ENCODE results near the gene GAGE10. TPM values are rescaled to one million over a fixed set of nuclear protein-coding genes. Genes with fewer than 3 reads are reported as not detected.

The GAGE10 gene
- total and polyA plus RNA-seq, 4 donors = not detected

DNA sequence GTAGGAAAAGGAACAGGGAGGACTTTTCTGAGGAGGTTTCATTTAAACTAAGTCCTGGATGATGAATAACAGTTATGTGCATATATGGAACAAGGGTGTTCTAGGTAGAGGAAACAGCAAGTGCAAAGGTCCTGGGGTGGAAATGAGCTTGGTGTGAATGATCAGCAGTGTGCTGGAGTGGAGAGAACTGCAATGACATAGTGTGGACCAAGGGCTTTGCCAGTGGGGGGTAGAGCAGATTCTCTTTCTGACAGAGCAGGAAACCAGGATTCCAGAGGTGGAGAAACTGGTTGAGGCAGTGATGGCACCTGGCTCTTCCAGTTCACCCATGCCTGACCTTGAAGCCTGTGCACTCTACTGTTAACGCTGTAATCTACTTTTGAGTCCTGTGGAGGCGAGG lies 32.1 kb upstream of the GAGE10 start:
- Histone ChIP-seq H3K9me3 (ENCODE audit: control insufficient read depth in 4 of 4, insufficient read depth in 3 of 4, low read length in 3 of 4) (peaks cover 0 to 3% (median 0%) of the 10 kb centered on the region in 4 donors), H3K27ac (ENCODE audit: low read depth in 1 of 2, low read length in 1 of 2) (no peak overlapping the region), H3K27me3 (ENCODE audit: control insufficient read depth in 3 of 3, insufficient read depth in 3 of 3, low read length in 2 of 3) (no peaks in the 10 kb centered on the region), H3K9ac (ENCODE audit: insufficient read depth in 1 of 2, low read length in 2 of 2) (no peak overlapping the region), H3K4me3 (no peak overlapping the region), H3K36me3 (ENCODE audit: control insufficient read depth in 4 of 4, insufficient read depth in 4 of 4, low read length in 4 of 4) (no peaks in the 10 kb centered on the region), H3K4me1 (ENCODE audit: control insufficient read depth in 5 of 5, insufficient read depth in 5 of 5, low read length in 5 of 5) (peaks cover 0 to 9% (median 6%) of the 10 kb centered on the region in 5 donors)
- no peak for ATAC-seq (ENCODE audit: insufficient read depth, low FRiP score)
- TF ChIP-seq, protein P1, sequence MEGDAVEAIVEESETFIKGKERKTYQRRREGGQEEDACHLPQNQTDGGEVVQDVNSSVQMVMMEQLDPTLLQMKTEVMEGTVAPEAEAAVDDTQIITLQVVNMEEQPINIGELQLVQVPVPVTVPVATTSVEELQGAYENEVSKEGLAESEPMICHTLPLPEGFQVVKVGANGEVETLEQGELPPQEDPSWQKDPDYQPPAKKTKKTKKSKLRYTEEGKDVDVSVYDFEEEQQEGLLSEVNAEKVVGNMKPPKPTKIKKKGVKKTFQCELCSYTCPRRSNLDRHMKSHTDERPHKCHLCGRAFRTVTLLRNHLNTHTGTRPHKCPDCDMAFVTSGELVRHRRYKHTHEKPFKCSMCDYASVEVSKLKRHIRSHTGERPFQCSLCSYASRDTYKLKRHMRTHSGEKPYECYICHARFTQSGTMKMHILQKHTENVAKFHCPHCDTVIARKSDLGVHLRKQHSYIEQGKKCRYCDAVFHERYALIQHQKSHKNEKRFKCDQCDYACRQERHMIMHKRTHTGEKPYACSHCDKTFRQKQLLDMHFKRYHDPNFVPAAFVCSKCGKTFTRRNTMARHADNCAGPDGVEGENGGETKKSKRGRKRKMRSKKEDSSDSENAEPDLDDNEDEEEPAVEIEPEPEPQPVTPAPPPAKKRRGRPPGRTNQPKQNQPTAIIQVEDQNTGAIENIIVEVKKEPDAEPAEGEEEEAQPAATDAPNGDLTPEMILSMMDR (IDR thresholded peaks at IDR 0.05; ENCODE audit: control extremely low read depth, extremely low read depth) = no peak
- DNase-seq = no peak
- 74 to 92% methylated on average over 2 of the region's 2 CpGs for WGBS, 2 donors

DNA sequence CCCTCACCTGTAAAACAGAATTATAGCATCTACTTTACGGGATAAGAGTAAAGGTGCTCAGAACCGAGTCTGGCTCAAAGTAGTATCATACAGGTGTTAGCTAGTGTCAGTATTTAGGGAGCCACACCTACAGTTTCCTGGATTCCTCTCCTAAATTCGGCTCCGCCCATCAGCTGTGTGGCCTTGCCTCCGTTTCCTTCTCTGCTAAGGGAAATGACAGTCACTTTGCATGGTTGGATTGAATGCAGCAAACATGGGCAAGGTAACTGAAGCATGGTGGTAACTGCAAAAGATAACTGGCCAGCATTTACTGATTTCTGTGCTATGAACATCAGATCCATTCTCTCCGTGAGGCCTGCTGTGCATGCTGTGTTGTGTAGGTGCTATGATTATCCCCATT lies 31.0 kb upstream of the GAGE10 start:
- no peaks in the 10 kb centered on the region for H3K27me3 ChIP-seq (ENCODE audit: control insufficient read depth in 3 of 3, insufficient read depth in 3 of 3, low read length in 2 of 3)
- no peaks in the 10 kb centered on the region for H3K36me3 ChIP-seq (ENCODE audit: control insufficient read depth in 4 of 4, insufficient read depth in 4 of 4, low read length in 4 of 4)
- peak overlapping the region in 1 of 2 donors; percentile 31 for H3K27ac ChIP-seq (ENCODE audit: low read depth in 1 of 2, low read length in 1 of 2)
- WGBS, 2 donors = 52 to 53% methylated on average over 6 of the region's 6 CpGs
- no peak overlapping the region for H3K9ac ChIP-seq (ENCODE audit: insufficient read depth in 1 of 2, low read length in 2 of 2)
- ATAC-seq (ENCODE audit: insufficient read depth, low FRiP score) (no peak), DNase-seq (no peak)
- H3K9me3 ChIP-seq (ENCODE audit: control insufficient read depth in 4 of 4, insufficient read depth in 3 of 4, low read length in 3 of 4) = peaks cover 0 to 3% (median 0%) of the 10 kb centered on the region in 4 donors
- no peak overlapping the region for H3K4me3 ChIP-seq
- peaks cover 0 to 11% (median 6%) of the 10 kb centered on the region in 5 donors for H3K4me1 ChIP-seq (ENCODE audit: control insufficient read depth in 5 of 5, insufficient read depth in 5 of 5, low read length in 5 of 5)
- TF ChIP-seq, protein P1 (IDR thresholded peaks at IDR 0.05; ENCODE audit: control extremely low read depth, extremely low read depth) = no peak

DNA sequence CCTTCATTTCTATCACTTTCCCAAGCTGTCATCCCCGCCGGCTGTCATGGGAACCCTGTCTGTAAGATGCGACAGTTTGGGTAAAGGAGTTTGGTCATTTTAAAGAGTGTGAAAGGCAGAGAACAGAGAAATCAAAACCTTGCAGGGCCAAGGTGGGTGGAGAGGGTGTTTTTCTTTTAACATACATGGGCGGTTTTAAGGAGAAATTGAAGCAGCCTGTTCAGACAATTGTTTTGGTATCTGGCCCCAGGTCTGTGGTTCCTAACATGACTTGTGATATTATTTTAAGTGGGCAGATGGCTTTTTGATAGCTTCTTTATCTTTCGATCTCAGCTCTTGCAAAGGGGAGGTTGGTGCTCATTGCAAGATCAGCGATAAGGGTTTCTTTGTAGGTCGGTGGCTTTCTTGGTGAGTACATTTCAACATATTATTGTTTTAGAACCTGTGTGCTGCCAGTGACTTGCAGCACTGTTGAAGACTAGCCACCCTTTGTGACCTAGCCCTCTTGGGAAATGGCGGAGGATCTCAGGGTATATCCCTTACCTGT lies 30.2 kb upstream of the GAGE10 start:
- 56 to 77% methylated on average over 8 of the region's 8 CpGs for whole genome bisulfite sequencing, 2 donors
- TF ChIP-seq, protein P1 (IDR thresholded peaks at IDR 0.05; ENCODE audit: control extremely low read depth, extremely low read depth) = no peak
- peaks cover 0 to 11% (median 6%) of the 10 kb centered on the region in 5 donors for H3K4me1 ChIP-seq (ENCODE audit: control insufficient read depth in 5 of 5, insufficient read depth in 5 of 5, low read length in 5 of 5)
- no peak overlapping the region for H3K4me3 ChIP-seq
- DNase-seq = no peak
- no peaks in the 10 kb centered on the region for H3K36me3 ChIP-seq (ENCODE audit: control insufficient read depth in 4 of 4, insufficient read depth in 4 of 4, low read length in 4 of 4)
- H3K27ac ChIP-seq (ENCODE audit: low read depth in 1 of 2, low read length in 1 of 2) = no peak overlapping the region
- H3K9me3 ChIP-seq (ENCODE audit: control insufficient read depth in 4 of 4, insufficient read depth in 3 of 4, low read length in 3 of 4) = peaks cover 0 to 3% (median 0%) of the 10 kb centered on the region in 4 donors
- no peak for ATAC-seq (ENCODE audit: insufficient read depth, low FRiP score)
- H3K27me3 ChIP-seq (ENCODE audit: control insufficient read depth in 3 of 3, insufficient read depth in 3 of 3, low read length in 2 of 3) = no peaks in the 10 kb centered on the region
- no peak overlapping the region for H3K9ac ChIP-seq (ENCODE audit: insufficient read depth in 1 of 2, low read length in 2 of 2)

DNA sequence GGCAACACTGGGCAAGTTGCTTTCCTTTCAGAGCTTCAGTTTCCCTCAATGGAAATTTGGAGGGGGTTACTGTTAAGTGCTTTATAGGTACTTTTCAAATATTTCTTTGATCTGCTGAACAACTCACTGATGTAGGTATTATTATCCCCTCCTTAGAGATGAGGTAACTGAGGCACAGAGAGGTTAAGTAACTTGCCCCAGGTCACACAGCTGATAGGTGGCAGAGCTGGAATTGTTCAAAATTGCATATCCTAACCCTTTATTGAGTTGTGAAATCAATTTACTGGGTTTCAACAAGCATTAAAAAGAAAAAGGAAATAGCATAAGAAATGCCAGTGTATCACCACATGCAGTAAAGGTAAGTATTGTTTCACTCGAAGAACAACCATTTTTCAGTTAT lies 27.2 kb upstream of the GAGE10 start:
- TF ChIP-seq, protein P1 (IDR thresholded peaks at IDR 0.05; ENCODE audit: control extremely low read depth, extremely low read depth) = no peak
- Histone ChIP-seq H3K4me1 (ENCODE audit: control insufficient read depth in 5 of 5, insufficient read depth in 5 of 5, low read length in 5 of 5) (peaks cover 0 to 6% (median 4%) of the 10 kb centered on the region in 5 donors), H3K27me3 (ENCODE audit: control insufficient read depth in 3 of 3, insufficient read depth in 3 of 3, low read length in 2 of 3) (no peaks in the 10 kb centered on the region), H3K4me3 (no peak overlapping the region), H3K9ac (ENCODE audit: insufficient read depth in 1 of 2, low read length in 2 of 2) (no peak overlapping the region), H3K27ac (ENCODE audit: low read depth in 1 of 2, low read length in 1 of 2) (no peak overlapping the region), H3K9me3 (ENCODE audit: control insufficient read depth in 4 of 4, insufficient read depth in 3 of 4, low read length in 3 of 4) (no peaks in the 10 kb centered on the region), H3K36me3 (ENCODE audit: control insufficient read depth in 4 of 4, insufficient read depth in 4 of 4, low read length in 4 of 4) (no peaks in the 10 kb centered on the region)
- ATAC-seq (ENCODE audit: insufficient read depth, low FRiP score) = no peak
- 66 to 79% methylated on average over 1 of the region's 1 CpG for WGBS, 2 donors
- DNase-seq = no peak

All from lung (tissue), 12 donors.